WERI-Rb-1 (cell line): Measurements from ENCODE around the gene BTBD10.
A peak's percentile ranks its signal among the peaks of the same experiment; 100 is the strongest.

Source experiments
- DNase-seq: peaks from one replicate; pipeline ENCODE4 v3.0.0-alpha.2; 2020
- H3K27ac ChIP-seq: fragments of 250-450 bp; sonication (Bioruptor Pico); 2 replicates; pipeline ENCODE4 v1.5.1; 2020; ENCODE audit warnings: mild to moderate bottlenecking, moderate library complexity
- H3K27me3 ChIP-seq: fragments of 250-450 bp; sonication (Bioruptor Pico); 2 replicates; pipeline ENCODE4 v1.5.1; 2021; ENCODE audit warnings: mild to moderate bottlenecking, low read depth, moderate library complexity; ENCODE audit not compliant: insufficient read depth, severe bottlenecking
- H3K36me3 ChIP-seq: fragments of 250-450 bp; sonication (Bioruptor Pico); 2 replicates; pipeline ENCODE4 v1.5.1; 2020; ENCODE audit warnings: mild to moderate bottlenecking, moderate library complexity
- H3K4me3 ChIP-seq: 2 replicates; pipeline ENCODE4 v1.5.1; 2011; ENCODE audit warnings: low read depth, mild to moderate bottlenecking, control low read depth, low read length
- H3K9me3 ChIP-seq: fragments of 250-450 bp; sonication (Bioruptor Pico); 2 replicates; pipeline ENCODE4 v1.5.1; 2021; ENCODE audit warnings: mild to moderate bottlenecking, moderate library complexity; ENCODE audit not compliant: severe bottlenecking
- TF ChIP-seq, protein P1 (sequence below): IDR thresholded peaks from 2 replicates; pipeline ENCODE4 v1.5.1; 2011; ENCODE audit warnings: low read depth, mild to moderate bottlenecking, control low read depth, inconsistent platforms, low read length

Gene BTBD10

GRCh38 chr11:13349046-13349445 is 114.0 kb downstream of the BTBD10 start:
- Histone ChIP-seq H3K36me3 (no peaks in the 10 kb centered on the region), H3K4me3 (no peak overlapping the region), H3K27ac (no peak overlapping the region), H3K27me3 (no peaks in the 10 kb centered on the region), H3K9me3 (no peaks in the 10 kb centered on the region)
- no peak for DNase-seq
- TF ChIP-seq, protein P1, sequence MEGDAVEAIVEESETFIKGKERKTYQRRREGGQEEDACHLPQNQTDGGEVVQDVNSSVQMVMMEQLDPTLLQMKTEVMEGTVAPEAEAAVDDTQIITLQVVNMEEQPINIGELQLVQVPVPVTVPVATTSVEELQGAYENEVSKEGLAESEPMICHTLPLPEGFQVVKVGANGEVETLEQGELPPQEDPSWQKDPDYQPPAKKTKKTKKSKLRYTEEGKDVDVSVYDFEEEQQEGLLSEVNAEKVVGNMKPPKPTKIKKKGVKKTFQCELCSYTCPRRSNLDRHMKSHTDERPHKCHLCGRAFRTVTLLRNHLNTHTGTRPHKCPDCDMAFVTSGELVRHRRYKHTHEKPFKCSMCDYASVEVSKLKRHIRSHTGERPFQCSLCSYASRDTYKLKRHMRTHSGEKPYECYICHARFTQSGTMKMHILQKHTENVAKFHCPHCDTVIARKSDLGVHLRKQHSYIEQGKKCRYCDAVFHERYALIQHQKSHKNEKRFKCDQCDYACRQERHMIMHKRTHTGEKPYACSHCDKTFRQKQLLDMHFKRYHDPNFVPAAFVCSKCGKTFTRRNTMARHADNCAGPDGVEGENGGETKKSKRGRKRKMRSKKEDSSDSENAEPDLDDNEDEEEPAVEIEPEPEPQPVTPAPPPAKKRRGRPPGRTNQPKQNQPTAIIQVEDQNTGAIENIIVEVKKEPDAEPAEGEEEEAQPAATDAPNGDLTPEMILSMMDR, result no peak

- H3K27ac ChIP-seq, result no peak overlapping the region
- no peaks in the 10 kb centered on the region for H3K36me3 ChIP-seq
- TF ChIP-seq, protein P1, result no peak
- no peaks in the 10 kb centered on the region for H3K9me3 ChIP-seq
- H3K4me3 ChIP-seq, result no peak overlapping the region
- no peaks in the 10 kb centered on the region for H3K27me3 ChIP-seq
- no peak for DNase-seq
Measured at GRCh38 chr11:13348305-13348704, 114.7 kb downstream of the BTBD10 start.

GRCh38 chr11:13347901-13348300 is 115.1 kb downstream of the BTBD10 start:
- no peaks in the 10 kb centered on the region for H3K36me3 ChIP-seq
- TF ChIP-seq, protein P1, result no peak
- no peak overlapping the region for H3K27ac ChIP-seq
- no peaks in the 10 kb centered on the region for H3K9me3 ChIP-seq
- DNase-seq, result no peak
- H3K4me3 ChIP-seq, result no peak overlapping the region
- no peaks in the 10 kb centered on the region for H3K27me3 ChIP-seq

GRCh38 chr11:13346470-13346869 is 116.6 kb downstream of the BTBD10 start:
- TF ChIP-seq, protein P1, result no peak
- H3K27ac ChIP-seq, result no peak overlapping the region
- no peaks in the 10 kb centered on the region for H3K27me3 ChIP-seq
- no peak for DNase-seq
- no peaks in the 10 kb centered on the region for H3K36me3 ChIP-seq
- H3K9me3 ChIP-seq, result no peaks in the 10 kb centered on the region
- H3K4me3 ChIP-seq, result no peak overlapping the region

- DNase-seq, result no peak
- Histone ChIP-seq H3K4me3 (no peak overlapping the region), H3K9me3 (no peaks in the 10 kb centered on the region), H3K27me3 (no peaks in the 10 kb centered on the region), H3K27ac (no peak overlapping the region), H3K36me3 (no peaks in the 10 kb centered on the region)
- TF ChIP-seq, protein P1, result no peak
Measured at GRCh38 chr11:13344818-13345217, 118.2 kb downstream of the BTBD10 start.

DNA sequence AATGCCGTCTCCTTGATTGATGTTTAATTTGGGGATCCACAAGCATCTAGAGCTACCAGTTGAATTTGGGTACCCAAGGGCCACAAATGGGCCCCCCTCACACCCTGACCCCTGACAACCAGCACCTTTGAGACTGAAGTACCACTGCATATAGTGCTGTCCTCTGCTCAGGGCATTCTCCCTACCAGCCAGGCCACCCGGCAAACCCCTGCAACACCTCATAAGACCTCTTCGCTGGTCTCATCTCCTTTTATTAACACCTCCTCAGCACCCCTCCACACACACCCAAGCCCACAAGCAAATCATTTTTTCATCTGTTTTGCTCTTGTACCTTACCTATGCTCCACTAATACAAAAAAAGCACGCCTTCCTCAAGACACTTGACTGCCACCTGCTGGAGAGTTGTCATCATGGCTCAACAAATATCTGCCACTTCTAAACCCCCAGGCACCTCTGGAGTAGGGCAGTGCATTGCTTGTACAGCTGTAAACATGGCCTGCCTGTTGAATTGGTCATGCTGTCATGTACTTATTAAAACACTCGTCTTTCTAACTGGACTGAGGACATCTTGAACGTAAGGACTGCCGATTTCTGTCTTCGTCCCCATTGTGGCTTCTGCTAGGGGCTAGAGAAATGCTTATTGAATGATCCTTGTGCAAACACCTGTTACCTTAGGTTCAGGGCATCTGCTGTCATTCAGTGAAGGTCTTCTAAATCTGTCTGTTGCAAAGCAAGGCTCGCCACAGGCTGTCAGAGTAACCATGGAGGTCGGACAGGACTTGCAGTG is 118.9 kb downstream of the BTBD10 start:
- TF ChIP-seq, protein P1, result peak; percentile 74
- peak; percentile 59 for DNase-seq
- no peak overlapping the region for H3K27ac ChIP-seq

More for the DNA sequence above, 118.9 kb downstream of the BTBD10 start:
- Histone ChIP-seq H3K36me3 (no peaks in the 10 kb centered on the region), H3K27me3 (no peaks in the 10 kb centered on the region), H3K9me3 (no peaks in the 10 kb centered on the region), H3K4me3 (no peak overlapping the region)
